Posterior vena cava (tissue), 2 donors: ENCODE measurements around the gene ASRGL1. TPM values are rescaled to one million over a fixed set of nuclear protein-coding genes. Genes with fewer than 3 reads are reported as not detected.

Experiments
- DNase-seq: peaks from one replicate; pipeline ENCODE4 v3.0.0-alpha.2; 2020; ENCODE audit warnings: low spot score
- intact Hi-C, 2 donors: fragments of 100-400 bp; cut with DNase I; formaldehyde crosslinking; loops; one replicate each; pipeline versions ENCODE4 v1.14.1 to v1.14.2; 2022 to 2023
- total RNA-seq, 2 donors: library from RNA; stranded (reverse); fragmentation: NEBNext Ultra II Directional; extraction: Animal tissue kit (Norgen Biotek cat#: 25700); gene quantifications; one replicate each; pipeline ENCODE4 v1.2.1, GENCODE V29; 2021
- donor health status: DM: yes; HTN: yes; CAD: no.
- donor health status: DM: yes; HTN: yes; CAD: no.

The ASRGL1 gene
- total RNA-seq, 2 donors from 2014 or later = 5.5 to 13.3 TPM

DNA sequence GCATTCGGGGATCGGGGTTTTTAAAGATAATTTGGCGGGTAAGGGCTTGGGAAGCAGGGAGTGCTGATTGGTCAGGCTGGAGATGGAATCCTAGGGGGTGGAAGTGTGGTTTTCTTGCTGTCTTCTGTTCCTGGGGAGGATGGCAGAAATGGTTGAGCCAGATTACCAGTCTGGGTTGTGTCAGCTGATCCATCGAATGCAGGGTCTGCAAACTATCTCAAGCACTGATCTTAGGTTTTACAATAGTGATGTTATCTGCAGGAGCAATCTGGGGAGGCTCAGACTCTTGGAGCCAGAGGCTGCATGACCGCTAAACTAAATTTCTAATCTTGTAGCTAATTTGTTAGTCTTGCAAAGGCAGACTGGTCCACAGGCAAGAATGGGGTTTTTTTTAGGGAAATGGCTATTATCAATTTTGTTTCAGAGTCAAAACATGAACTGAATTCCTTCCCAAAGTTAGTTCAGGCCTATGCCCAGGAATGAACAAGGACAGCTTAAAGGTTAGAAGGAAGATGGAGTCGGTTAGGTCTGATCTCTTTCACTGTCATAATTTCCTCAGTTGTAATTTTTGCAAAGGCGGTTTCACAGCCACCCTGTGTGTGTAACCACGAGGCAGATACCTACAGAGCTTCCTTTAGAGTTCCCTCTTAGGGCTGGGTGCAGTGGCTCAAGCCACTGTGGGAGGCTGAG lies 91.8 kb downstream of the ASRGL1 start:
- no peak for DNase-seq
- intact Hi-C loops = loop anchor here in 1 of 2 donors (5.0 kb wide), 1 partner anchor 113 kb away; no protein-coding TSS in a partner anchor

DNA sequence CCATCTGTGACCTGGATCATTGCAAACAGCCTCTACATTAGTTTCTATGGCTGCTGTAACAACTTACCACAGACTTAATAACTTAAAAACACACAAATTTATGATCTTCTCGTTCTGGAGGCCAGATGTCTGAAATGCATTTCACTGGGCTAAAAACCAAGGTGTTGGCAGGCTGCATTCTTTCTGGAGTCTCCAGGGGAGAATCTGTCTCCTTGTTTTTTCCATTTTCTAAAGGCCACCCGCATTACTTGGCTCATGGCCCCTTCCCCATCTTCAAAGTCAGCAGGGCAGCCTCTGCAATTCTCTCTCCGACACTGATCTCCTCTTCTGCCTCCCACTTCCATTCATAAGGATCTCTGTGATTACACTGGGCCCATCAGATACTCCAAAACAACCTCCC lies 93.2 kb downstream of the ASRGL1 start:
- intact Hi-C loops = no loop called here

DNA sequence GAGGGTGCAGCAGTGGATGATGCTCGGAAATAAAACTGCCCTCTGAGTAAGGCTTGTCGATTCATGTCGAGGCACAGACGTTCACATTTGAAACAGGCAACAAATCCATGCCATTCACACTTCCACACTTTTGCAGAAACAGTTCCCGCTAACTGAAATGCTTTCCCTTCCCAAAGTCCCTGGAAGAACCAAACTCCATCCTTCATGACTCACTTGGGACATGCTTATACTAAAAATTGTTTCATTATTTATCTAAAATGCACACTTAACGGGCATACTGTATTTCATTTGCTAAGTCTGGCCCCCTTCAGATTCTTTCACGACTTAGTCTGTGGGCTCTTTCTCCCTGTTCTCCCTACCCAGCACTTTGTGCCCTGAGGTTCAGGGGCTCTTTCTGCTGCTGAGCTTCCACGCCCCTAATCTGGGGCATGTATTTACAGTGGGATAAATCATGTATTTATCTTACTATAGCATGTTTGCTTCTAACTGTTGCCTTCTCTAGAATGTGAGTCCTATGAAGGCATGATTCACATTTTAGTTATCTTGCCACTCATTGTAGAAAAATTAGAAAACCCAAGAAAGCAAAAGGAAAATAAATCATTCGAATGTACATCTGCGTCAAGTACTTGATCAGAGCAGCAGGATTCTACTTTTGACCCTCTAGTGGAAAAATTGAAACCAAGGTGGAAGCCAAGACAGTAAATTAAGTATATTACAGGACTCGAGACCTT lies 94.1 kb downstream of the ASRGL1 start:
- intact Hi-C loops = no loop called here
- DNase-seq = no peak

More for the DNA sequence above, 93.2 kb downstream of the ASRGL1 start:
- no peak for DNase-seq

DNA sequence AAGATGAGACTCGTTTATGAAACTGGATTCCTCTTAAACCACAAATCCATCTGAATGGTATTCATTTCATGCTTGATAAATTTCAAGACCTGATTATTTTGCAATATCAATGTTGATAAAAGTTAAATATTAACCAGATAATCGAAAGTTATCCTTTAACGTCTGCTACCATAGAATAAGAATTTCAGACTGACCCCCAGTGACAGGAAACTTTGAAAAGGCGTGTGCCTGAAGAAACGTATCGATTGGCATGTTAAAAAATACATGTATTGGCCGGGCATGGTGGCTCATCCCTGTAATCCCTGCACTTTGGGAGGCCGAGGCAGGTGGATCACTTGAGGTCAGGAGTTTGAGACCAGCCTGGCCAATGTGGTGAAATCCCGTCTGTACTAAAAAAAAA lies 95.4 kb downstream of the ASRGL1 start:
- intact Hi-C loops = no loop called here
- no peak for DNase-seq

DNA sequence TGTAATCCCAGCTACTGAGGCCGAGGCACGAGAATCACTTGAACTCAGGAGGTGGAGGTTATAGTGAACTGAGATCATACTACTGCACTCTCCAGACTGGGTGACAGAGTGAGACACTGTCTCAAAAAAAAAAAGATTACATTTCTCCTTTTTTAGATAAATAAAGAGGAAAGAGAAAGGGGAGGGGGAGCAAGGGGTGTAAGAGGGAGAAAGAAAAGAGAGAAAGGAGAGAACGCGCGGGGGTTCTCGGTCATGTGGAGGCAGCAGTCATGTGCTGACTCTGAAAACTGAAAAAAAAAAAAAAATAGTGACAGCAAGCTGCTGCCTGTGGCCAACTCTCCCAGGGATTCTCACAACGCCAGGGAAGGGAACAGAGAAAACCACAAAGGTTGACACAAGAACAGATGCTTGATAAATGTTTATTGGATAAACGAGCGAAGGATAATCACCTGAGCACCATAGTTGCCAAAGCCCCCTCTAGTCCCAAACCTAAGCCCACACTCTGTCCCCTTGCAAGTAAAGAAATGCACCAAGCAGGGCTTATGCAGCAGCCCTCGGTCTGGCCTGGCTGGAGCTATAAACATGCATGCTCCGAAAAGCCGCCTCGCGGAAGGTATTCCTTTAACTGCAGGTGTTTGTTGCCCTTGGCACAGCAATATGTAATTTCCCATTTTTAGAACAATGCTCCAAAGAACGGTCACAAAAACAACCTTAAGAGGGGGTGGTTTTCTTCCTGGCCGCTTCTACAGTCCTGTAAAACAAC lies 96.1 kb downstream of the ASRGL1 start:
- intact Hi-C loops = no loop called here

DNA sequence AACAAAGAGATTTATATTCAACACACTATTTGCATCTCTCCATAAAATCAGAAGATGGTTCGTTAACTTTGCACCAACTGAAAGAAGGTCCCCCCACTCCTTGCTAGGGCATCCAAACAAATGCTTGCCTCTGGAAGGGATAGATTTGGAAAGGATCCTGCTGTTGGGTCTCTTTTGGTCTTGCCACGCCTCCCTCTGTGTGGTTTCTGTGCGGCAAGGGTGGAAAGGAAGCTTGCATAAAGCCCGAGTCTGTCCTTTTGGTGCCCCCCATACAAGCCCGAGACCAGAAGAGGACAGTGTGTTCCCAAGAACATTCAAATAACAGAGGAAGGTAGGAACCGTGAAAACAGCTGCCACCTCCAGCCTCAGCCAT lies 96.6 kb downstream of the ASRGL1 start:
- intact Hi-C loops = no loop called here
- no peak for DNase-seq

More for the DNA sequence above, 96.1 kb downstream of the ASRGL1 start:
- DNase-seq = no peak

GRCh38 chr11:62435846-62436660 lies 98.8 kb downstream of the ASRGL1 start:
- DNase-seq = no peak
- intact Hi-C loops = loop anchor here in 1 of 2 donors (1.0 kb wide), 1 partner anchor 25 kb away; no protein-coding TSS in a partner anchor

DNA sequence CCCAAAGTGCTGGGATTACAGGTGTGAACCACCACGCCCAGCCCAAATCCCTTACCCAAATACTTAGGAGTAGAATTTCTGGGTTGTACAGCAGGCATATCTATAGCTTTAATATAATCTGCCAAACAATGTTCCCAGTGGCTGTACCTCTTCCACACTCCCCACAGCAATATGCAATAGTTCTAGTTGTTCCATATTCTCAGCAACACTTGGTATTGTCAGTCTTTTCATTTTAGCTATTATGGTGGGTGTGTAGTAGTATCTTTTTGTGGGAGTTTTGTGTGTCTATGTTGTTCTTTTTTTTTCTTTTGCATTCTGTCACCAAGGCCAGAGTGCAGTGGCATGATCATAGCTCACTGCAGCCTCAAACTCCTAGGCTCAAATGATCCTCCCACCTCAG lies 100.4 kb downstream of the ASRGL1 start:
- DNase-seq = no peak
- intact Hi-C loops = no loop called here

DNA sequence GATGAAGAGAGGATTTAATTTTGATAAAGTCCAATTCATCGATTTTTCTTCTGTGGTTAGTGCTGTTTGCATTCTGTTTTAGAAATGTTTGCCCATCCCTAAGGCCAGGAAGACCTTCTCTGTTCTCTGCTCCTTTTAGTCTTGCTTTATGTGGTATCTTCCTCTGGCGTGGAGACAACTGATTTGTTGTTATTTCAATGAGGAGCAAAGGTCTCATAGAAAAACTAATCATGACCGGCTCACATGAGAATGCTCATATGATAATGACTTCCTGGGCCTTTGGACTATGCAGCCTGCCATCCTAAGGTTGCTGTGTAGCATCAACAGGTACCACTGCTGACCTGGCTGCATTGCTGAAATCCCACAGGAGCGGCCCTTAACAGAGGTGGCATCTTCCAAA lies 101.4 kb downstream of the ASRGL1 start:
- no peak for DNase-seq
- intact Hi-C loops = no loop called here

GRCh38 chr11:62439785-62440602 lies 102.7 kb downstream of the ASRGL1 start:
- intact Hi-C loops = loop anchor here in 1 of 2 donors (5.0 kb wide), 1 partner anchor 107 kb away; the partner anchor contains the start of gene AHNAK
- peak; percentile 90 for DNase-seq

Other genes starting within 250 kb of the ASRGL1 start
- gene INCENP, start 213.4 kb upstream of the ASRGL1 start, total RNA-seq = 10 to 100 TPM; 11.8 to 22.4 TPM
- not detected for gene SCGB1D1, start 147.2 kb upstream of the ASRGL1 start, total RNA-seq
- gene SCGB2A1, start 128.8 kb upstream of the ASRGL1 start, total RNA-seq = not detected
- not detected for gene SCGB1D2, start 95.2 kb upstream of the ASRGL1 start, total RNA-seq
- gene SCGB2A2, start 67.3 kb upstream of the ASRGL1 start, total RNA-seq = not detected
- gene SCGB1D4, start 38.4 kb upstream of the ASRGL1 start, total RNA-seq = not detected
- not detected for gene SCGB1A1, start 81.6 kb downstream of the ASRGL1 start, total RNA-seq
- gene AHNAK, start 209.4 kb downstream of the ASRGL1 start, total RNA-seq = 100 to 1,000 TPM; 938 to 955 TPM
- gene EEF1G, start 236.4 kb downstream of the ASRGL1 start, total RNA-seq = 100 to 1,000 TPM; 706 to 749 TPM